Transverse colon (tissue), 3 donors: ENCODE measurements around the gene MEIS2.

Source experiments
- CTCF ChIP-seq, 5 experiments: fragments of 200-600 bp in 3 of 5; fragments of 450-650 bp in 2 of 5; sonication (generic) in 3 of 5; IDR thresholded peaks; 1 replicate in 2 of 5; 2 replicates in 3 of 5; pipeline ENCODE4 v1.5.1; 2016 to 2017; ENCODE audit warnings: antibody characterized with exemption in 5 of 5, inconsistent platforms in 3 of 5, mild to moderate bottlenecking in 2 of 5, moderate library complexity in 1 of 5
- EP300 ChIP-seq: sonication (generic); formaldehyde crosslinking; IDR thresholded peaks from one replicate; pipeline ENCODE4 v1.6.1; 2017; ENCODE audit warnings: antibody characterized with exemption, low read depth
- POLR2A ChIP-seq: fragments of 450-650 bp; IDR thresholded peaks from one replicate; pipeline ENCODE4 v1.6.1; 2016; ENCODE audit warnings: antibody characterized with exemption, mild to moderate bottlenecking, moderate library complexity

GRCh38 chr15:36841193-36841592 is 259.2 kb downstream of the MEIS2 start:
- TF ChIP-seq CTCF (IDR thresholded peaks at IDR 0.05) (no peak), POLR2A (no peak), EP300 (no peak)
